CD14-positive monocyte (primary cell): ENCODE data around the gene L3MBTL4. TPM values are rescaled to one million over a fixed set of nuclear protein-coding genes. Genes with fewer than 3 reads are reported as not detected.
"Not testable (repeated sequence)": the region's sequence is repeated elsewhere in the genome, so short reads cannot be mapped to it uniquely, and the experiment has no call there.

Experiments
- DNase-seq, 3 donors: peaks; one replicate each; pipeline ENCODE4 v3.0.0-alpha.2; 2011 to 2022
- H2AFZ ChIP-seq: 2 replicates; pipeline ENCODE4 v1.6.0; 2012; ENCODE audit warnings: mild to moderate bottlenecking, low read depth, low read length, inconsistent platforms; ENCODE audit not compliant: insufficient read depth, poor library complexity, severe bottlenecking
- H3K27ac ChIP-seq, 2 donors: 1 replicate in 1 of 2; 2 replicates in 1 of 2; pipeline ENCODE4 v1.5.1; 2012 to 2013; ENCODE audit warnings: low read length in 2 of 2, control low read depth in 1 of 2, inconsistent platforms in 1 of 2, low read depth in 1 of 2, mild to moderate bottlenecking in 1 of 2
- H3K27me3 ChIP-seq, 2 donors: one replicate each; pipeline versions ENCODE4 v1.6.0 to v1.6.1; 2011 to 2013; ENCODE audit warnings: low read length in 2 of 2; ENCODE audit not compliant: control insufficient read depth in 2 of 2, insufficient read depth in 2 of 2
- H3K36me3 ChIP-seq, 2 donors: replicated peaks in 1 of 2; 1 replicate in 1 of 2; 2 replicates in 1 of 2; pipeline versions ENCODE4 v1.5.1 to v1.6.1; 2012 to 2013; ENCODE audit warnings: low read length in 2 of 2, control low read depth in 1 of 2, inconsistent platforms in 1 of 2, mild to moderate bottlenecking in 1 of 2; ENCODE audit not compliant: insufficient read depth in 2 of 2, control insufficient read depth in 1 of 2
- H3K4me1 ChIP-seq, 2 donors: 1 replicate in 1 of 2; 2 replicates in 1 of 2; pipeline versions ENCODE4 v1.5.1 to v1.6.1; 2012 to 2013; ENCODE audit warnings: low read length in 2 of 2, control low read depth in 1 of 2, inconsistent platforms in 1 of 2, mild to moderate bottlenecking in 1 of 2, moderate library complexity in 1 of 2; ENCODE audit not compliant: insufficient read depth in 2 of 2, control insufficient read depth in 1 of 2
- H3K4me2 ChIP-seq: replicated peaks from 2 replicates; pipeline ENCODE3; 2012; ENCODE audit warnings: low read length, moderate library complexity, mild to moderate bottlenecking; ENCODE audit not compliant: poor library complexity, severe bottlenecking; ENCODE audit errors: extremely low read depth
- H3K4me3 ChIP-seq, 3 experiments: fragments of 200-600 bp in 1 of 3; sonication (generic) in 1 of 3; replicated peaks in 1 of 3; 1 replicate in 2 of 3; 2 replicates in 1 of 3; pipeline ENCODE4 v1.5.1; 2011 to 2013; ENCODE audit warnings: low read length in 3 of 3, mild to moderate bottlenecking in 3 of 3, control low read depth in 2 of 3, low read depth in 2 of 3, inconsistent platforms in 1 of 3, moderate library complexity in 1 of 3
- H3K79me2 ChIP-seq: 2 replicates; pipeline ENCODE4 v1.6.0; 2012; ENCODE audit warnings: mild to moderate bottlenecking, control low read depth, inconsistent platforms, low read length, moderate library complexity; ENCODE audit not compliant: insufficient read depth
- H3K9ac ChIP-seq: 2 replicates; pipeline ENCODE4 v1.6.0; 2017; ENCODE audit warnings: low read length, mild to moderate bottlenecking; ENCODE audit not compliant: insufficient read depth, poor library complexity, severe bottlenecking
- H3K9me3 ChIP-seq, 2 donors: replicated peaks in 1 of 2; 1 replicate in 1 of 2; 2 replicates in 1 of 2; pipeline versions ENCODE4 v1.5.1 to v1.6.1; 2012 to 2013; ENCODE audit warnings: low read length in 2 of 2, control low read depth in 1 of 2; ENCODE audit not compliant: control insufficient read depth in 1 of 2, insufficient read depth in 1 of 2
- H4K20me1 ChIP-seq: 2 replicates; pipeline ENCODE4 v1.6.0; 2012; ENCODE audit warnings: mild to moderate bottlenecking, low read length, control low read depth, moderate library complexity; ENCODE audit not compliant: insufficient read depth
- H3K27ac Mint-ChIP-seq, 7 donors: one replicate each; pipeline ENCODE4 v1.8.0; 2020; ENCODE audit warnings: mild to moderate bottlenecking in 7 of 7, mixed read lengths in 7 of 7, moderate library complexity in 6 of 7, inconsistent platforms in 2 of 7
- H3K27me3 Mint-ChIP-seq, 3 donors: one replicate each; pipeline ENCODE4 v1.8.0; 2021 to 2022; ENCODE audit warnings: low read depth in 3 of 3, mild to moderate bottlenecking in 3 of 3, mixed read lengths in 3 of 3, moderate library complexity in 3 of 3, inconsistent platforms in 1 of 3
- H3K36me3 Mint-ChIP-seq, 2 donors: one replicate each; pipeline ENCODE4 v1.8.0; 2020; ENCODE audit warnings: mixed read lengths in 2 of 2, inconsistent platforms in 1 of 2, mild to moderate bottlenecking in 1 of 2
- H3K4me1 Mint-ChIP-seq: one replicate; pipeline ENCODE4 v1.8.0; 2020; ENCODE audit warnings: mild to moderate bottlenecking, mixed read lengths
- H3K4me3 Mint-ChIP-seq, 2 donors: one replicate each; pipeline ENCODE4 v1.8.0; 2020; ENCODE audit warnings: mild to moderate bottlenecking in 2 of 2, mixed read lengths in 2 of 2, moderate library complexity in 1 of 2
- H3K9me3 Mint-ChIP-seq, 7 donors: one replicate each; pipeline ENCODE4 v1.8.0; 2020 to 2022; ENCODE audit warnings: mixed read lengths in 7 of 7, mild to moderate bottlenecking in 6 of 7, moderate library complexity in 6 of 7, inconsistent platforms in 2 of 7
- CTCF ChIP-seq: fragments of 200-600 bp; IDR thresholded peaks from one replicate; pipeline ENCODE4 v1.8.0; 2022; ENCODE audit warnings: antibody characterized with exemption, mild to moderate bottlenecking
- WGBS: methylation state at CpG from one replicate; pipeline ENCODE4 v1.1.5; 2013; ENCODE audit warnings: missing lambda C conversion rate; ENCODE audit not compliant: insufficient coverage; 5-methylcytosine and 5-hydroxymethylcytosine counted together
- intact Hi-C, 2 donors: fragments of 100-400 bp; cut with micrococcal nuclease; formaldehyde crosslinking; loops; one replicate each; pipeline versions ENCODE4 v1.15.0 to v1.15.1; 2023
- polyA plus RNA-seq, 3 donors: library from polyadenylated mRNA; depleted of rRNA in 1 of 3; unstranded in 2 of 3; stranded (reverse) in 1 of 3; fragments of 300-500 nt in 2 of 3; fragments of >200 nt in 1 of 3; fragmentation: Illumina TruSeq in 2 of 3; gene quantifications; 1 replicate in 2 of 3; 2 replicates in 1 of 3; pipeline ENCODE4 v1.2.3, GENCODE V29; 2012 to 2021

L3MBTL4 gene
- polyA plus RNA-seq, 3 donors, result 0.55 to 1.2 (median 0.72) TPM

GRCh38 chr18:6411382-6411781 is 3.3 kb downstream of the L3MBTL4 start:
- no peak for DNase-seq
- no peak overlapping the region for H3K4me2 ChIP-seq
- Mint-ChIP-seq H3K27ac (no peak overlapping the region), H3K36me3 (peaks cover 0 to 5% of the 10 kb centered on the region in 2 donors), H3K4me3 (no peak overlapping the region), H3K4me1 (peaks cover 32% of the 10 kb centered on the region), H3K9me3 (peaks cover 0 to 3% (median 0%) of the 10 kb centered on the region in 7 donors), H3K27me3 (peaks cover 13 to 22% (median 19%) of the 10 kb centered on the region in 3 donors)
- H3K9ac ChIP-seq, result no peak overlapping the region
- H4K20me1 ChIP-seq, result no peaks in the 10 kb centered on the region
- 23% methylated on average over 2 of the region's 5 CpGs for WGBS
- H3K36me3 ChIP-seq, result no peaks in the 10 kb centered on the region
- intact Hi-C loops, result loop anchor here in 1 of 2 donors (5.0 to 10.0 kb wide), 2 partner anchors 1117 to 1174 kb away; partner anchors contain the start of gene ZBTB14
- H3K27me3 ChIP-seq, result peaks cover 0 to 7% of the 10 kb centered on the region in 2 donors
- no peaks in the 10 kb centered on the region for H3K9me3 ChIP-seq
- no peak overlapping the region for H3K27ac ChIP-seq
- no peaks in the 10 kb centered on the region for H3K79me2 ChIP-seq
- no peak overlapping the region for H2AFZ ChIP-seq
- no peak overlapping the region for H3K4me3 ChIP-seq
- no peak for TF ChIP-seq CTCF
- H3K4me1 ChIP-seq, result peaks cover 33% of the 10 kb centered on the region in 2 donors

GRCh38 chr18:6409933-6410332 is 4.8 kb downstream of the L3MBTL4 start:
- H3K9me3 ChIP-seq, result no peaks in the 10 kb centered on the region
- Mint-ChIP-seq H3K36me3 (peaks cover 0 to 3% of the 10 kb centered on the region in 2 donors), H3K4me1 (peaks cover 34% of the 10 kb centered on the region), H3K9me3 (peaks cover 0 to under 1% (median 0%) of the 10 kb centered on the region in 7 donors), H3K4me3 (no peak overlapping the region), H3K27ac (peak overlapping the region in 2 of 7 donors; percentile 23 to 55), H3K27me3 (peaks cover 0 to 9% (median 8%) of the 10 kb centered on the region in 3 donors)
- no peak overlapping the region for H3K9ac ChIP-seq
- no peak for DNase-seq
- H3K4me2 ChIP-seq, result no peak overlapping the region
- no peaks in the 10 kb centered on the region for H3K27me3 ChIP-seq
- intact Hi-C loops, result loop anchor here in 1 of 2 donors (5.0 to 10.0 kb wide), 2 partner anchors 1115 to 1173 kb away; partner anchors contain the start of gene ZBTB14
- no peaks in the 10 kb centered on the region for H4K20me1 ChIP-seq
- 96% methylated on average over 5 of the region's 7 CpGs for WGBS
- H3K4me1 ChIP-seq, result peaks cover 37 to 38% of the 10 kb centered on the region in 2 donors
- no peaks in the 10 kb centered on the region for H3K36me3 ChIP-seq
- no peak overlapping the region for H3K4me3 ChIP-seq
- no peak overlapping the region for H3K27ac ChIP-seq
- H3K79me2 ChIP-seq, result no peaks in the 10 kb centered on the region
- no peak overlapping the region for H2AFZ ChIP-seq
- TF ChIP-seq CTCF, result no peak

GRCh38 chr18:6408543-6408942 is 6.2 kb downstream of the L3MBTL4 start:
- H3K9me3 ChIP-seq, intact Hi-C loops, H3K4me3 ChIP-seq, DNase-seq, H3K9ac ChIP-seq, H3K27ac ChIP-seq, H3K27ac Mint-ChIP-seq, H3K36me3 Mint-ChIP-seq, H3K4me3 Mint-ChIP-seq, H3K9me3 Mint-ChIP-seq, H3K27me3 ChIP-seq, H3K4me2 ChIP-seq, H4K20me1 ChIP-seq, H3K36me3 ChIP-seq, H2AFZ ChIP-seq, H3K79me2 ChIP-seq, H3K27me3 Mint-ChIP-seq: not testable (repeated sequence)
- H3K4me1 ChIP-seq, result peaks cover 30 to 34% of the 10 kb centered on the region in 2 donors
- H3K4me1 Mint-ChIP-seq, result peaks cover 31% of the 10 kb centered on the region
- WGBS, result no CpG with 5 or more reads among the region's 8 CpGs
